Measurements from ENCODE around the gene SNX12. TPM values are rescaled to one million over a fixed set of nuclear protein-coding genes. Genes with fewer than 3 reads are reported as not detected.

The SNX12 gene
- total and polyA plus RNA-seq, 4 donors, result 22.7 to 67.7 (median 38.5) TPM

GRCh38 chrX:71091263-71091662 is 23.1 kb upstream of the SNX12 start:
- Histone ChIP-seq H3K36me3 (ENCODE audit: control insufficient read depth in 4 of 4, insufficient read depth in 4 of 4, low read length in 4 of 4) (no peaks in the 10 kb centered on the region), H3K9me3 (ENCODE audit: control insufficient read depth in 4 of 4, insufficient read depth in 3 of 4, low read length in 3 of 4) (no peaks in the 10 kb centered on the region), H3K27ac (ENCODE audit: low read depth in 1 of 2, low read length in 1 of 2) (no peak overlapping the region), H3K4me3 (no peak overlapping the region), H3K9ac (ENCODE audit: insufficient read depth in 1 of 2, low read length in 2 of 2) (no peak overlapping the region), H3K4me1 (ENCODE audit: control insufficient read depth in 5 of 5, insufficient read depth in 5 of 5, low read length in 5 of 5) (no peaks in the 10 kb centered on the region), H3K27me3 (ENCODE audit: control insufficient read depth in 3 of 3, insufficient read depth in 3 of 3, low read length in 2 of 3) (no peaks in the 10 kb centered on the region)
- DNase-seq (no peak), ATAC-seq (ENCODE audit: insufficient read depth, low FRiP score) (no peak)
- TF ChIP-seq CTCF (IDR thresholded peaks at IDR 0.05; ENCODE audit: control extremely low read depth, extremely low read depth), result no peak
- 71 to 89% methylated on average over 5 of the region's 5 CpGs for whole genome bisulfite sequencing, 2 donors

GRCh38 chrX:71085900-71086299 is 17.8 kb upstream of the SNX12 start:
- Histone ChIP-seq H3K36me3 (ENCODE audit: control insufficient read depth in 4 of 4, insufficient read depth in 4 of 4, low read length in 4 of 4) (no peaks in the 10 kb centered on the region), H3K27ac (ENCODE audit: low read depth in 1 of 2, low read length in 1 of 2) (no peak overlapping the region), H3K27me3 (ENCODE audit: control insufficient read depth in 3 of 3, insufficient read depth in 3 of 3, low read length in 2 of 3) (no peaks in the 10 kb centered on the region), H3K9ac (ENCODE audit: insufficient read depth in 1 of 2, low read length in 2 of 2) (no peak overlapping the region), H3K4me3 (no peak overlapping the region), H3K4me1 (ENCODE audit: control insufficient read depth in 5 of 5, insufficient read depth in 5 of 5, low read length in 5 of 5) (no peaks in the 10 kb centered on the region), H3K9me3 (ENCODE audit: control insufficient read depth in 4 of 4, insufficient read depth in 3 of 4, low read length in 3 of 4) (no peaks in the 10 kb centered on the region)
- WGBS, 2 donors, result 51 to 75% methylated on average over 4 of the region's 4 CpGs
- no peak for TF ChIP-seq CTCF (IDR thresholded peaks at IDR 0.05; ENCODE audit: control extremely low read depth, extremely low read depth)
- DNase-seq, result no peak
- no peak for ATAC-seq (ENCODE audit: insufficient read depth, low FRiP score)

- no peaks in the 10 kb centered on the region for H3K9me3 ChIP-seq (ENCODE audit: control insufficient read depth in 4 of 4, insufficient read depth in 3 of 4, low read length in 3 of 4)
- no peak overlapping the region for H3K4me3 ChIP-seq
- no peaks in the 10 kb centered on the region for H3K27me3 ChIP-seq (ENCODE audit: control insufficient read depth in 3 of 3, insufficient read depth in 3 of 3, low read length in 2 of 3)
- no peaks in the 10 kb centered on the region for H3K4me1 ChIP-seq (ENCODE audit: control insufficient read depth in 5 of 5, insufficient read depth in 5 of 5, low read length in 5 of 5)
- TF ChIP-seq CTCF (IDR thresholded peaks at IDR 0.05; ENCODE audit: control extremely low read depth, extremely low read depth), result no peak
- H3K36me3 ChIP-seq (ENCODE audit: control insufficient read depth in 4 of 4, insufficient read depth in 4 of 4, low read length in 4 of 4), result no peaks in the 10 kb centered on the region
- ATAC-seq (ENCODE audit: insufficient read depth, low FRiP score) (no peak), DNase-seq (no peak)
- no peak overlapping the region for H3K27ac ChIP-seq (ENCODE audit: low read depth in 1 of 2, low read length in 1 of 2)
- no peak overlapping the region for H3K9ac ChIP-seq (ENCODE audit: insufficient read depth in 1 of 2, low read length in 2 of 2)
- 83 to 84% methylated on average over 4 of the region's 4 CpGs for WGBS, 2 donors
These were observed 14.7 kb upstream of the SNX12 start for GRCh38 chrX:71082822-71083221.

GRCh38 chrX:71082124-71082647 is 14.1 kb upstream of the SNX12 start:
- Histone ChIP-seq H3K36me3 (ENCODE audit: control insufficient read depth in 4 of 4, insufficient read depth in 4 of 4, low read length in 4 of 4) (no peaks in the 10 kb centered on the region), H3K4me3 (no peak overlapping the region), H3K9ac (ENCODE audit: insufficient read depth in 1 of 2, low read length in 2 of 2) (no peak overlapping the region), H3K9me3 (ENCODE audit: control insufficient read depth in 4 of 4, insufficient read depth in 3 of 4, low read length in 3 of 4) (no peaks in the 10 kb centered on the region), H3K27me3 (ENCODE audit: control insufficient read depth in 3 of 3, insufficient read depth in 3 of 3, low read length in 2 of 3) (no peaks in the 10 kb centered on the region), H3K4me1 (ENCODE audit: control insufficient read depth in 5 of 5, insufficient read depth in 5 of 5, low read length in 5 of 5) (no peaks in the 10 kb centered on the region), H3K27ac (ENCODE audit: low read depth in 1 of 2, low read length in 1 of 2) (no peak overlapping the region)
- 77 to 88% methylated on average over 5 of the region's 5 CpGs for WGBS, 2 donors
- DNase-seq (no peak), ATAC-seq (ENCODE audit: insufficient read depth, low FRiP score) (no peak)
- no peak for TF ChIP-seq CTCF (IDR thresholded peaks at IDR 0.05; ENCODE audit: control extremely low read depth, extremely low read depth)
